NCI-H446 treated with DMSO at 0.1 percent for 48 hours (cell line): ENCODE results near the gene RNPEP.
A peak's percentile ranks its signal among the peaks of the same experiment; 100 is the strongest.
"Not testable (repeated sequence)": the region's sequence is repeated elsewhere in the genome, so short reads cannot be mapped to it uniquely, and the experiment has no call there.

Experiments
- DNase-seq: peaks from one replicate; lab custom pipeline; 2025; lab: John Stamatoyannopoulos, UW

Gene RNPEP

DNA sequence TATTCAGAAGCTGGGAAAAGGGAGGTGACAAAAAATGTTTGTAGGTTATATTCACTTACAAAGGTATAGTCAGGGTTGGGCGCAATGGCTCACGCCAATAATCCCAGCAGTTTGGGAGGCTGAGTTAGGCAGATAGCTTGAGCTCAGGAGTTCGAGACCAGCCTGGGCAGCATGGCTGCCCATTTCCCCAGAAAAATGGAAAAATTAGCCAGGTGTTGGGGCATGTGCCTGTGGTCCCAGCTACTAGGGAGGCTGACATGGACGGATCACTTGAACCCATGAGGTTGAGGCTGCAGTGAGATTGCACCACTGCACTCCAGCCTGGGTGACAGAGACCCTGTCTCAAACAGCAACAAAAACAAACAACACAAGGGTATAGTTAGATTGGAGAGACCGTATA, 24.1 kb upstream of the RNPEP start:
- DNase-seq, result no peak

DNA sequence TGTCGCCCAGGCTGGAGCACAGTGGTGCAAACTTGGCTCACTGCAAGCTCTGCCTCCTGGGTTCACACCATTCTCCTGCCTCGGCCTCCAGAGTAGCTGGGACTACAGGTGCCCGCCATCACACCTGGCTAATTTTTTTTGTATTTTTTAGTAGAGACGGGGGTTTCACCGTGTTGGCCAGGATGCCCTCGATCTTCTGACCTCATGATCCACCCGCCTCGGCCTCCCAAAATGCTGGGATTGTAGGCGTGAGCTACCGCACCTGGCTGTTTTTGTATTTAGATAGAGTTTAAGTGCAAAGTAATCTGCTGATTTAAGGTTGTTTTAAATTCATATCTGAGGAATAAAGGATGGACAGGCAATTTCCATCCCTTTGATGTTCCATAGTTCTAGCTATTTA, 20.1 kb upstream of the RNPEP start:
- DNase-seq, result not testable (repeated sequence)

DNA sequence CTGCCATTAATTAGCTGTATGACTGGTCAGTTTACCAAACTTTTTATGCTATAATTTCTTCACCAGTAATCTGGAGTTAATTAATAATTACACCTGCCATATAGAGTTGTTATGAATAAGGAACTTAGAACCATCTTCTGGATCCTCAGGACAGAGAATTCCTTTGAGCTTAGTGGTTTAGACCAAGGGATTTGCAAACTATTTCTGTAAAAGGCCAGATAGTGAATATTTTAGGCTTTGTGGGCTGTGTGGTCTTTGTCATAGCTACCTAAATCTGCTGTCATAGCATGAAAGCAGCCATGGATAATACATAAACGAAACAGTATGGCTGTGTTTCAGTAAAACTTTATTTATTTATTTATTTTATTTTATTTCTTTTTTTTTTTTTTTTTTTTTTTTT, 18.2 kb upstream of the RNPEP start:
- no peak for DNase-seq

DNA sequence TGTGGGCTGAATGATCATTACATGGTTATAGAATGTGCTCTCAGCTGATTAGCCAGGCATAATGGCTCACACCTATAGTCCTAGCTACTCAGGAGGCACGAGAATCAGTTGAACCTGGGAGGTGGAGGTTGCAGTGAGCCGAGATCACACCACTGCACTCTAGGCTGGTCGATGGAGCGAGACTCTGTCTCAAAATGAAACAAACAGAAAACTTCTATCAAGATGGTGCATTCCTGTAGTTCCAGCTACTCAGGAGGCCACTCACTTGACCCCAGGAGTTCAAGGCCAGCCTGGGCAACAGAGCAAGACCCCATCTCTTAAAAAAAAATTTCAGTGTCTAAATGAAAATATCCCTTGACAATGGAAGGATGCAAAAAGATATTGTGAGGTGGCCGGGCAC, 16.3 kb upstream of the RNPEP start:
- no peak for DNase-seq

DNA sequence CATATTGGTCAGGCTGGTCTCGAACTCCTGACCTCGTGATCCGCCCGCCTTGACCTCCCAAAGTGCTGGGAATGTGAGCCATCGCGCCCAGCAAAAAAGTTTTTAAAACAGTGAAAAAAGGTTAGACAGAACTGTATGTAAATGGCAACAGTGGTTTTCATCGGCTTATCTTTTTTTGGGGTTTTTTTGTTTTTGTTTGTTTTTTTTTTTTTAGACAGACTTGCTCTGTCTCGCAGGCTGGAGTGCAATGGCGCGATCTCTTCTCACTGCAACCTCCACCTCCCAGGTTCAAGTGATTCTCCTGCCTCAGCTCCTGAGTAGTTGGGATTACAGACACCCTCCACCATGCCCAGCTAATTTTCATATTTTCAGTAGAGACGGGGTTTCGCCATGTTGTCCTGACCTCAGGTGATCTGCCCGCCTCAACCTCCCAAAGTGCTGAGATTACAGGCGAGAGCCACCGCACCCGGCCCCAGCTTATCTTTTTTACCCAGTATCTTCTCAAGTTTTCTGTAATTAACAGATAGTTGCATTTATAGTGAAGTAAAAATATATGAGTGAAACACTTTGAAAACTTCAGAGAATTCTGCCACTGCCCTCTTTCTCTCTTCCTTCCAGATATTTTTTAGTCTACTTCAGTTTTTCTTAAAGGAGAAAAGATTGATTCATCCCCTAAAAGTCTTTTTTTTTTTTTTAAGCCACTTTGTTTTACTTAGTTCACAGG, 14.1 kb upstream of the RNPEP start:
- no peak for DNase-seq

- no peak for DNase-seq
These were observed 11.9 kb upstream of the RNPEP start for GRCh38 chr1:201970334-201971159.

DNA sequence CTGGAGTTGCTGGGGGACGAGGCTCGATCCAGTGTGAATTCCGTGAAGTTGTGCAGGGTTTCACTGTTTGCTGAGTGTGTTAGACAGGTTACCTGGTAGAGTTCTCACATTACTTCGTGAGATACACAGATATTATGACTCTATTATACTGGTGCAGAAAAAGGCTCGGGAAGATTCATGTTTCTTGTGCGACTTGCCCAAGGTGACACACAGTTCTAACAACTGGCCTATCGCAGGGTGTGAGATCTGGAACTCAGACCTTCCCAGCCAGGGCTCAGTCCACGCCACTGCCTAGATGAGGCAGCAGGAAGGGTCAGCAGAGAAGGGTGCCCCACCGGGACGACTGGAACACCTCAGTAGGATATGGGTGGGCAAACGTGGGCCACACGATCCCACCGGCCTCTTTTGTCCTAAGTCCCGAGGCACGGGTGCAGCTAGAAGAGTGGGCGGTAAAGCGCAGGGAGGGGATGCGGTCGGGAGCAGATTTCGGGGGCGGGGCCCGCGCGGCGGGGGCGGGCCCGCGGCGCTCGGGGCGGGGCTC, 296 bp upstream of the RNPEP start:
- DNase-seq, result no peak

DNA sequence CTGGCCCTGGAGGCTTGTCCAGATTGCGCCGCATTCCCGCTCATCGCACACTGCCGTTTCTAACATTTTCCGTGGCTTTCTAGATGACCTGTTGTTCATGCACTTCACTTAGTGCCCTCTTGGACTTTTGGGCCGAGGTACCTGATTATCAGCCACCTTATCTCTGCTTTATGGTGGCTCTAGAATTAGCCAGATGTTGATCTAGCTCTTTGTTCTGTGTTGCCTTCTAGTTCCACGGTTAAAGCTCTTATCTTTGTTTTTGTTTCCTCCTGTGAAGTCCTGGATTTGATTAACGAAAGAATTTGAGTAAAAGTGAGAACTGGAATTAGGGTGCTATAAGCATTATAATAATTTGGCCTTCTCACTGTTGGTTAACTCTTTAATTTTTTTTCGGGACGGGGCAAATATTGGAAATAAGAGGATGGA, 945 bp downstream of the RNPEP start:
- no peak for DNase-seq

GRCh38 chr1:201984446-201984845, 2.0 kb downstream of the RNPEP start:
- no peak for DNase-seq

DNA sequence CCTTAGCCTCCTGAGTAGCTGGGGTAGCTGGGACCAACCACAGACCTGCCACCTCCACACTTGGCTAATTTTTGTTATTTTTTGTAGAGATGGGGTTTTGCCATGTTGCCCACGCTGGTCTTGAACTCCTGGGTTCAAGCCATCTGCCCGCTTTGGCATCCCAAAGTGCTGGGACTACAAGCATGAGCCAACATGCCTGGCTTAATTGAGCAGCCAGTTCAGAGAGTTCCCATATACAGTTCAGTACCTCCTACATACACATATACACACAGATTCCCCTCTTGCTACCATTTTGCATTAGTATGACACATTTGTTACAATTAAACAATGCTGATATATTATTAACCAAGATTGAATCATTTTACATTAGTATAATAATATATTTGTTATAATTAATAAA, 2.9 kb downstream of the RNPEP start:
- DNase-seq, result no peak

DNA sequence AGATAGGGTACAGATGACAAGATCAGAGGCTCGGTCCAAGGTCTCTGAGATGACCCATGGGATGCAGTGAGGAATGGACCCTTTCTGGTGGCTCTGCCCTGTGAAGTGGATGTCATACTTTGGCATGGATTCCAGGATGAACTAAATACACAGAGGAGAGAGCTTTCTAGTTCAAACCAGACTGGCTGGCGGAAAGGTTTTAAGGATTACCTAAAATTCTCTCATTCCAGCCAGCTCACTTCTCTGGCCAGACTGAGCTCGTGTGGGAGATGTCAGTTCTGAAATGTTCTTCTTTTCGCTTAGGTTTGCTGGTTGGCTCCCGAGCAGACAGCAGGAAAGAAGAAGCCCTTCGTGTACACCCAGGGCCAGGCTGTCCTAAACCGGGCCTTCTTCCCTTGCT, 6.2 kb downstream of the RNPEP start:
- no peak for DNase-seq

DNA sequence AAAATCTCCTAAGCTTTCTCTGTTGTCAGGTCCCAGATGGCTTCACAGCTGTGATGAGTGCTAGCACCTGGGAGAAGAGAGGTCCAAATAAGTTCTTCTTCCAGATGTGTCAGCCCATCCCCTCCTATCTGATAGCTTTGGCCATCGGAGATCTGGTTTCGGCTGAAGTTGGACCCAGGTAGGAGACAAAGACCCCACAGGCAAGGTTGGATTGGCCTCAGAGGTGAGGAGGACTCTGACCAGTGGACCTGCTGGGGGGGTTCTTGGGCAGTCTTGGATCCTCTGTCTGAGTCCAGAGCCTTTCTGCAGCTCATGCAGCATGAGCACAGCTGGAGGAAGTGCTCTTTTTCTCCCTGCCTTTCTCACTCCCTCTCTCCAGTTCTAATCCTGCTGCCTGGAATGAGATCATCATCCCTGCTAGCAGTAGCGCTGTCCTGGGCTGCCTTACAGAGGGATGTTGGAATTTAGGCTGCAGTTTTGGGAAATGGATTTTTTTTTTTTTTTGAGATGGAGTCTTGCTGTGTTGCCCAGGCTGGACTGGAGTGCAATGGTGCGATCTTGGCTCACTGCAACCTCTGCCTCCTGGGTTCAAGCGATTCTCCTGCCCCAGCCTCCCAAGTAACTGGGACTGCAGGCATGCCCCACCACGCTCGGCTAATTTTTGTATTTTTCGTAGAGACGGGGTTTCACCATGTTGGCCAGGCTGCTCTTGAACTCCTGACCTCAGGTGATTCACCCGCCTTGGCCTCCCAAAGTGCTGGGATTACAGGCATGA, 7.1 kb downstream of the RNPEP start:
- no peak for DNase-seq

DNA sequence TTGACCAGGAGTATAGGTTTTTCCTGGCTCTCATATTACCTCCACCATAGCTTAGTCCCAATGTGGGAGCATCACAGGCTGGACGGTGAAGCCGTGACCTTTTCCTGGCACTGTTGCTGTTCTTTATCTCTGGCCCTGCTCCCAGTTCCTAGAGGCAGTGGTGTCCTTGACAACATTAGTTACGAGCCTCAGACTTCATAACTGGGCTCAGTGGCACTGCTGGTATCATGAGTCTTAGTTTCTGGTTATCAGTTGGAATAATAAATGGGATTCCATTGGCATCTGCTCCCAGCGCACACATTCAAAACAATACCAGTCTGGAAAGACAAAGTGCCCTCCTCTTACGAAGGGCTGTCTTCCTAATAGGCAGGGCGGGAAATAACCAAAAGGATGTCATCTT, 8.0 kb downstream of the RNPEP start:
- DNase-seq, result no peak

GRCh38 chr1:201999625-202000238, 17.3 kb downstream of the RNPEP start:
- peak; percentile 29 for DNase-seq

DNA sequence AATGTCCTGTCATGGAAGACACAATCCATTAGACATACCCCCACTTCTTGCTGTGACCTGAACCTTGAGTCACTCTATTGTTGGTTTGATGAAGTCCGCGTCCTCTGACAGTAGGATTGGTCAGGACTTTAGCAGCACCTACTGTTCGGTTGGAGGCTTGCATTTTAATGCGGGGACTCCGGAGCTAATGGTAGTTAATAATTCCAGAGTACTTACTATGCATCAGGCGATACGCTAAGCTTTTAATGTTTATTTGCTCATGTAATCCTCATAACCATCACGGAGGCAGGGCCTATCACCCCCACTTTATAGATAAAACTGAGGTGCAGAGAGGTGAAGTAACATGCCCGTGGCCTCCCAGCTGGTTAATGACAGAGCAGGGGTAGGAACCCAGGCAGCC, 20.1 kb downstream of the RNPEP start:
- no peak for DNase-seq

DNA sequence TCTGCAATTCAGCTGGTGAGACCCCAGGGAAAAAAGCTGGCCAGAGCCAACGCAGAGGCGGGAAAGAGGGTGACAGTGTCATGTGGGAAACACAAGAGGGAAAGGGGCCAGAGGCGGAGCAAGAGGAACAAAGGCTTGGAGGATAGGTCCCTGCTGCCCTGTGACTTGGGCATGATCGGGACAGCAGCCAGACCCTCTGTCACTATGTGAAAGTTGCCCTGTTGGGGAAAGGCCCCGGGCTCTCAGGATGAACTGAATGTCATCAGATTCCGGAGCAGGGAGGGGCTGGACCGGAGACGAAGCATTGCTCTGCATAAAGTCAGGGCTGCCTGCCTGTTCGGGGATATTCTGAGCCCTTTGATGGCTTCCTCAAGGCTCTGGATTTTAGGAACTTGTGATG, 22.3 kb downstream of the RNPEP start:
- no peak for DNase-seq

- DNase-seq, result no peak
These were observed 23.5 kb downstream of the RNPEP start for GRCh38 chr1:202005958-202006357.

- no peak for DNase-seq
These were observed 24.9 kb downstream of the RNPEP start for GRCh38 chr1:202007304-202007703.

DNA sequence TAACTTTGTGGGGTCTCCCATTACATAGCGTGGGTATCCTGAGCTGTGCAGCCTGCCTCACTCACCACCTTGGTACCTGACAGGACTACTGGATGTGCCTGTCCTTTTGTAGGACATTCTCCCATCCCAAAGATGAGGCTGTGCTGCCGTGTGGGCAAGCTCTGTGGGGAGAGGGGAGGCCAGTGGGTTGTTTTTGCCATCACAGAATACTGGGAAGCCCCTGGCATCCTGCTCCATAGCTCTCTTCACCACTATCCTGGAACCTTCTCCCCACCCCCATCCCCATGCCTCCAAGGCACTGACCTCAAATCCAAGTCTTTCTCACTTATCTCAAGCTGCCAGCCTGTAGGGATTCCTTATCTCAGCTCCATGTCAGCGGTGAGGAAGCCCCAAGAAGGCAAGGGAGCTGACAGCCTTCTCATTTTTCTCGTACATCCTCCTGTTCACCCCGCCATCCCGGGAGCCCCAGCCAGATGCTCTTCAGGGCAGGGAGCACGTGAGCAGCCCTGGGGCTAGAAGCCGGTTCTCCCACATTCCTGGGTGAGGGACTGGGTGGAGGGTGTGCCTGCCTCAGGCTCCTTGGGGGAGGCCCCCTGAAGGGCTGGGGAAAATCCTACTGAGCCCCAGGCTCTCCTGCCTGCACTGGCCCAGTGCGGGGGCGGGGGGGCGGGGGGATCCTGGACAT, 25.5 kb downstream of the RNPEP start:
- DNase-seq, result no peak

DNA sequence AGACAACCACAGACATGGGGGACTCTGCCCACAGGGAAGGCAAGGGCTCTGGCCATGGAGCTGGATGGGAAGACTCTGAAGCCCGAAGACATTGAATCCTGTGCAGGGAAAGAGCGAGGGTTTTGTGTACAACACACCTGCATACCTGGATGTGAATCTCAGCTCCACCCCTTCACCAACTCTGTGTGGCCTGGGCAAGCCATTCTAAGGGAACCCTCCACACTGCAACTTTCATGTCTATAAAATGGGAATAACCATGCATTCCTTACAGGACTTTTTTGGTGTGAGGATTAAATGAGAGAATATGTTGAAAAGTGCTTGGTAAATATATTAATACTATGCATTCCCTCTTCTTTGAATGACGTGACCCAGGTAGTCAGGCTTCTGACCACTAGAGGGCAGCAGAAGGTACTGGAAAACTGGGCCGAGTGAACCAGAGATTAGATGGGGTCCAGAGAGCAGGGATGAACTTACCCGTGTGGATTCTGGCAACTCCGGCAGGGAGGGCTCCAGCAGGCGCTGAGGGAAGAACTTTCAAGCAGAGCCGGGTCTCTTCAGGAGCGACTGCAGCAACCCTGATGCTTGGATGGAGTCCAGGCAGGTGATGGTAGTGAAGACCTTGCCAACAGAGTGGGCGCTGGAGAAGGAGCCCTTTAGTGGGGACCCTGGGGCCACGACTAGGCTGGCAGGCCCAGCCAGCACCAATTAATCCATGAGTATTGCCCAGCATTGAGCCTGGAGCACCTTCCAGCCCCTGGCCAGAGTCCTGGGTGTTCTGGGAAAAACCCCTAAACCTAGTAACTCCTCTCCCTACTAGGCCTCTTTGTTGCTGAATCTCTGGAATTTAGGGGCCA, 27.1 kb downstream of the RNPEP start:
- peak; percentile 25 for DNase-seq
